GM23338 (cell line): Measurements from ENCODE around the gene CADPS2.

Experiments used
- EZH2 ChIP-seq: fragments of 200-600 bp; sonication (generic); IDR thresholded peaks from one replicate; pipeline ENCODE4 v1.8.0; 2017; ENCODE audit warnings: antibody characterized with exemption, mild to moderate bottlenecking, low read depth; ENCODE audit not compliant: unreplicated experiment
- EZH2phosphoT487 ChIP-seq: fragments of 200-600 bp; sonication (generic); IDR thresholded peaks from one replicate; pipeline ENCODE4 v1.8.1; 2018; ENCODE audit warnings: antibody characterized with exemption; ENCODE audit not compliant: unreplicated experiment
- JUNB ChIP-seq: IDR thresholded peaks from one replicate; pipeline ENCODE4 v1.6.1; 2016; ENCODE audit warnings: antibody characterized with exemption; ENCODE audit not compliant: unreplicated experiment
- POLR2AphosphoS5 ChIP-seq: IDR thresholded peaks from 2 replicates; pipeline ENCODE4 v1.6.1; 2016; ENCODE audit warnings: antibody characterized with exemption, low read depth
- ZNF114 ChIP-seq: fragments of 250-450 bp; sonication (Bioruptor Pico); IDR thresholded peaks from 2 replicates; pipeline ENCODE4 v1.5.0; 2020; ENCODE audit warnings: mild to moderate bottlenecking, moderate library complexity
- TF ChIP-seq, protein P1 (sequence below), 2 experiments: fragments of 200-600 bp in 1 of 2; sonication (generic) in 1 of 2; conservative IDR thresholded peaks; 2 replicates each; pipeline versions ENCODE4 v1.5.1 to v1.6.1; 2016 to 2017; ENCODE audit warnings: antibody characterized with exemption in 2 of 2, low read depth in 2 of 2, mild to moderate bottlenecking in 2 of 2, moderate library complexity in 1 of 2
- TF ChIP-seq, protein P2 (sequence below): IDR thresholded peaks from one replicate; pipeline ENCODE4 v1.6.1; 2018; ENCODE audit warnings: antibody characterized with exemption; ENCODE audit not compliant: unreplicated experiment
- TF ChIP-seq, protein P3 (sequence below): fragments of 250-450 bp; sonication (Bioruptor Pico); IDR thresholded peaks from 2 replicates; pipeline ENCODE4 v1.5.0; 2020; ENCODE audit warnings: mild to moderate bottlenecking, moderate library complexity

DNA sequence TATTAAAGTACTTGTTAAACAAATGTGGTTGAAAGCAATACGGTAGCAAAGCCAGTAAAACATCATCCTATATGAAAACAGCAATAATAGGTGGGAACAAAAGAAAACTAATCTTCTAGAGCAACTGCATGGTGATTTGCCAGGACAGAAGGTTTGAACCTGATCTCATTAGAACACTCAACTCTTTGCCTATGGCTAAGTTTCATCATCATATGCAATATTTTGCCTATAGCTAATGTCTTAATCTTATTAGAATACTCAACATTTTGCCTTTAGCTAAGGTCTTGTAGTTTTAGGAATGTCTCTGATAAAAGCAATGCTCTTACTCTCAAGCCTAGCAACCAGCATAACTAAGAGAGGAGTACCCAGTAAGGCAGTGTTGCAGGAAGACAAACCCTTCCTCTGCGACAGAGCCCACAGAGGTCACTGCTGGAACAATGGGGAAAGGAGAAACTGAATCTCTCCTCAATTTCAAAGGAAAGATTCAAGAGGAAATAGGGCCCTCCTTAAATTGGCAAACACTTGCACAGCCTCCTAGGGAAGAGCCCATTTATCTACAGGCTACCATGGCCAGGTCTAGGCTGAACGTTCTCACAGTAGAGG lies 38.3 kb downstream of the CADPS2 start:
- TF ChIP-seq, protein P1, sequence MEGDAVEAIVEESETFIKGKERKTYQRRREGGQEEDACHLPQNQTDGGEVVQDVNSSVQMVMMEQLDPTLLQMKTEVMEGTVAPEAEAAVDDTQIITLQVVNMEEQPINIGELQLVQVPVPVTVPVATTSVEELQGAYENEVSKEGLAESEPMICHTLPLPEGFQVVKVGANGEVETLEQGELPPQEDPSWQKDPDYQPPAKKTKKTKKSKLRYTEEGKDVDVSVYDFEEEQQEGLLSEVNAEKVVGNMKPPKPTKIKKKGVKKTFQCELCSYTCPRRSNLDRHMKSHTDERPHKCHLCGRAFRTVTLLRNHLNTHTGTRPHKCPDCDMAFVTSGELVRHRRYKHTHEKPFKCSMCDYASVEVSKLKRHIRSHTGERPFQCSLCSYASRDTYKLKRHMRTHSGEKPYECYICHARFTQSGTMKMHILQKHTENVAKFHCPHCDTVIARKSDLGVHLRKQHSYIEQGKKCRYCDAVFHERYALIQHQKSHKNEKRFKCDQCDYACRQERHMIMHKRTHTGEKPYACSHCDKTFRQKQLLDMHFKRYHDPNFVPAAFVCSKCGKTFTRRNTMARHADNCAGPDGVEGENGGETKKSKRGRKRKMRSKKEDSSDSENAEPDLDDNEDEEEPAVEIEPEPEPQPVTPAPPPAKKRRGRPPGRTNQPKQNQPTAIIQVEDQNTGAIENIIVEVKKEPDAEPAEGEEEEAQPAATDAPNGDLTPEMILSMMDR (conservative IDR thresholded peaks at IDR 0.05; ENCODE audit: low read depth in 2 of 2), result no peak
- TF ChIP-seq EZH2 (no peak), POLR2AphosphoS5 (no peak), ZNF114 (no peak), EZH2phosphoT487 (no peak), JUNB (no peak)
- TF ChIP-seq, protein P2, sequence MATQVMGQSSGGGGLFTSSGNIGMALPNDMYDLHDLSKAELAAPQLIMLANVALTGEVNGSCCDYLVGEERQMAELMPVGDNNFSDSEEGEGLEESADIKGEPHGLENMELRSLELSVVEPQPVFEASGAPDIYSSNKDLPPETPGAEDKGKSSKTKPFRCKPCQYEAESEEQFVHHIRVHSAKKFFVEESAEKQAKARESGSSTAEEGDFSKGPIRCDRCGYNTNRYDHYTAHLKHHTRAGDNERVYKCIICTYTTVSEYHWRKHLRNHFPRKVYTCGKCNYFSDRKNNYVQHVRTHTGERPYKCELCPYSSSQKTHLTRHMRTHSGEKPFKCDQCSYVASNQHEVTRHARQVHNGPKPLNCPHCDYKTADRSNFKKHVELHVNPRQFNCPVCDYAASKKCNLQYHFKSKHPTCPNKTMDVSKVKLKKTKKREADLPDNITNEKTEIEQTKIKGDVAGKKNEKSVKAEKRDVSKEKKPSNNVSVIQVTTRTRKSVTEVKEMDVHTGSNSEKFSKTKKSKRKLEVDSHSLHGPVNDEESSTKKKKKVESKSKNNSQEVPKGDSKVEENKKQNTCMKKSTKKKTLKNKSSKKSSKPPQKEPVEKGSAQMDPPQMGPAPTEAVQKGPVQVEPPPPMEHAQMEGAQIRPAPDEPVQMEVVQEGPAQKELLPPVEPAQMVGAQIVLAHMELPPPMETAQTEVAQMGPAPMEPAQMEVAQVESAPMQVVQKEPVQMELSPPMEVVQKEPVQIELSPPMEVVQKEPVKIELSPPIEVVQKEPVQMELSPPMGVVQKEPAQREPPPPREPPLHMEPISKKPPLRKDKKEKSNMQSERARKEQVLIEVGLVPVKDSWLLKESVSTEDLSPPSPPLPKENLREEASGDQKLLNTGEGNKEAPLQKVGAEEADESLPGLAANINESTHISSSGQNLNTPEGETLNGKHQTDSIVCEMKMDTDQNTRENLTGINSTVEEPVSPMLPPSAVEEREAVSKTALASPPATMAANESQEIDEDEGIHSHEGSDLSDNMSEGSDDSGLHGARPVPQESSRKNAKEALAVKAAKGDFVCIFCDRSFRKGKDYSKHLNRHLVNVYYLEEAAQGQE, result no peak
- TF ChIP-seq, protein P3, sequence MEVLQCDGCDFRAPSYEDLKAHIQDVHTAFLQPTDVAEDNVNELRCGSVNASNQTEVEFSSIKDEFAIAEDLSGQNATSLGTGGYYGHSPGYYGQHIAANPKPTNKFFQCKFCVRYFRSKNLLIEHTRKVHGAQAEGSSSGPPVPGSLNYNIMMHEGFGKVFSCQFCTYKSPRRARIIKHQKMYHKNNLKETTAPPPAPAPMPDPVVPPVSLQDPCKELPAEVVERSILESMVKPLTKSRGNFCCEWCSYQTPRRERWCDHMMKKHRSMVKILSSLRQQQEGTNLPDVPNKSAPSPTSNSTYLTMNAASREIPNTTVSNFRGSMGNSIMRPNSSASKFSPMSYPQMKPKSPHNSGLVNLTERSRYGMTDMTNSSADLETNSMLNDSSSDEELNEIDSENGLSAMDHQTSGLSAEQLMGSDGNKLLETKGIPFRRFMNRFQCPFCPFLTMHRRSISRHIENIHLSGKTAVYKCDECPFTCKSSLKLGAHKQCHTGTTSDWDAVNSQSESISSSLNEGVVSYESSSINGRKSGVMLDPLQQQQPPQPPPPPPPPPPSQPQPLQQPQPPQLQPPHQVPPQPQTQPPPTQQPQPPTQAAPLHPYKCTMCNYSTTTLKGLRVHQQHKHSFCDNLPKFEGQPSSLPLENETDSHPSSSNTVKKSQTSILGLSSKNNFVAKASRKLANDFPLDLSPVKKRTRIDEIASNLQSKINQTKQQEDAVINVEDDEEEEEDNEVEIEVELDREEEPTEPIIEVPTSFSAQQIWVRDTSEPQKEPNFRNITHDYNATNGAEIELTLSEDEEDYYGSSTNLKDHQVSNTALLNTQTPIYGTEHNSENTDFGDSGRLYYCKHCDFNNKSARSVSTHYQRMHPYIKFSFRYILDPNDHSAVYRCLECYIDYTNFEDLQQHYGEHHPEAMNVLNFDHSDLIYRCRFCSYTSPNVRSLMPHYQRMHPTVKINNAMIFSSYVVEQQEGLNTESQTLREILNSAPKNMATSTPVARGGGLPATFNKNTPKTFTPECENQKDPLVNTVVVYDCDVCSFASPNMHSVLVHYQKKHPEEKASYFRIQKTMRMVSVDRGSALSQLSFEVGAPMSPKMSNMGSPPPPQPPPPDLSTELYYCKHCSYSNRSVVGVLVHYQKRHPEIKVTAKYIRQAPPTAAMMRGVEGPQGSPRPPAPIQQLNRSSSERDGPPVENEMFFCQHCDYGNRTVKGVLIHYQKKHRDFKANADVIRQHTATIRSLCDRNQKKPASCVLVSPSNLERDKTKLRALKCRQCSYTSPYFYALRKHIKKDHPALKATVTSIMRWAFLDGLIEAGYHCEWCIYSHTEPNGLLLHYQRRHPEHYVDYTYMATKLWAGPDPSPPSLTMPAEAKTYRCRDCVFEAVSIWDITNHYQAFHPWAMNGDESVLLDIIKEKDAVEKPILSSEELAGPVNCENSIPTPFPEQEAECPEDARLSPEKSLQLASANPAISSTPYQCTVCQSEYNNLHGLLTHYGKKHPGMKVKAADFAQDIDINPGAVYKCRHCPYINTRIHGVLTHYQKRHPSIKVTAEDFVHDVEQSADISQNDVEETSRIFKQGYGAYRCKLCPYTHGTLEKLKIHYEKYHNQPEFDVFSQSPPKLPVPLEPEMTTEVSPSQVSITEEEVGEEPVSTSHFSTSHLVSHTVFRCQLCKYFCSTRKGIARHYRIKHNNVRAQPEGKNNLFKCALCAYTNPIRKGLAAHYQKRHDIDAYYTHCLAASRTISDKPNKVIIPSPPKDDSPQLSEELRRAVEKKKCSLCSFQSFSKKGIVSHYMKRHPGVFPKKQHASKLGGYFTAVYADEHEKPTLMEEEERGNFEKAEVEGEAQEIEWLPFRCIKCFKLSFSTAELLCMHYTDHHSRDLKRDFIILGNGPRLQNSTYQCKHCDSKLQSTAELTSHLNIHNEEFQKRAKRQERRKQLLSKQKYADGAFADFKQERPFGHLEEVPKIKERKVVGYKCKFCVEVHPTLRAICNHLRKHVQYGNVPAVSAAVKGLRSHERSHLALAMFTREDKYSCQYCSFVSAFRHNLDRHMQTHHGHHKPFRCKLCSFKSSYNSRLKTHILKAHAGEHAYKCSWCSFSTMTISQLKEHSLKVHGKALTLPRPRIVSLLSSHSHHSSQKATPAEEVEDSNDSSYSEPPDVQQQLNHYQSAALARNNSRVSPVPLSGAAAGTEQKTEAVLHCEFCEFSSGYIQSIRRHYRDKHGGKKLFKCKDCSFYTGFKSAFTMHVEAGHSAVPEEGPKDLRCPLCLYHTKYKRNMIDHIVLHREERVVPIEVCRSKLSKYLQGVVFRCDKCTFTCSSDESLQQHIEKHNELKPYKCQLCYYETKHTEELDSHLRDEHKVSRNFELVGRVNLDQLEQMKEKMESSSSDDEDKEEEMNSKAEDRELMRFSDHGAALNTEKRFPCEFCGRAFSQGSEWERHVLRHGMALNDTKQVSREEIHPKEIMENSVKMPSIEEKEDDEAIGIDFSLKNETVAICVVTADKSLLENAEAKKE (CRISPR knock-in tag), result no peak
